Activated B cell treated with CpG ODN at 0.5 μM for 24 hours (primary cell): ENCODE results near the gene FARSA. TPM values are rescaled to one million over a fixed set of nuclear protein-coding genes. Genes with fewer than 3 reads are reported as not detected.

Source experiments
- ATAC-seq: fragments of 200-7000 bp; cut with Tn5 transposase; one replicate; pipeline ENCODE4 v1.10.0; 2021; ENCODE audit warnings: low read depth, mild to moderate bottlenecking, moderate library complexity
- CTCF ChIA-PET: fragments of 350-600 bp; sonication (Branson Sonifier 250); formaldehyde crosslinking; loops from one replicate; lab custom pipeline; 2021; ENCODE audit warnings: antibody characterized with exemption; lab: Charles Lee
- POLR2A ChIA-PET: fragments of 350-600 bp; sonication (Branson Sonifier 250); formaldehyde crosslinking; loops from one replicate; lab custom pipeline; 2021; ENCODE audit warnings: antibody characterized with exemption; lab: Charles Lee
- DNase-seq: peaks from one replicate; pipeline ENCODE4 v3.0.0; 2022
- H3K27ac Mint-ChIP-seq: one replicate; pipeline ENCODE4 v1.8.0; 2020; ENCODE audit warnings: mixed read lengths
- H3K27me3 Mint-ChIP-seq: one replicate; pipeline ENCODE4 v1.8.0; 2021; ENCODE audit warnings: mixed read lengths
- H3K36me3 Mint-ChIP-seq: one replicate; pipeline ENCODE4 v1.8.0; 2021; ENCODE audit warnings: low read depth, mixed read lengths
- H3K4me1 Mint-ChIP-seq: one replicate; pipeline ENCODE4 v1.8.0; 2021; ENCODE audit warnings: mixed read lengths
- H3K4me3 Mint-ChIP-seq: one replicate; pipeline ENCODE4 v1.8.0; 2020; ENCODE audit warnings: mild to moderate bottlenecking, mixed read lengths
- H3K9me3 Mint-ChIP-seq: one replicate; pipeline ENCODE4 v1.8.0; 2020; ENCODE audit warnings: mixed read lengths
- intact Hi-C: fragments of 100-400 bp; cut with micrococcal nuclease; formaldehyde crosslinking; loops from one replicate; pipeline ENCODE4 v1.15.1; 2024
- total RNA-seq: library from RNA; stranded (reverse); gene quantifications from 2 replicates; pipeline ENCODE4 v1.2.3, GENCODE V29; 2022
- TF ChIP-seq, protein P1 (sequence below): fragments of 200-600 bp; IDR thresholded peaks from one replicate; pipeline ENCODE4 v1.8.0; 2022; ENCODE audit warnings: antibody characterized with exemption, mild to moderate bottlenecking

FARSA gene
- total RNA-seq, 1 donor from 2014 or later = 76.1 TPM

DNA sequence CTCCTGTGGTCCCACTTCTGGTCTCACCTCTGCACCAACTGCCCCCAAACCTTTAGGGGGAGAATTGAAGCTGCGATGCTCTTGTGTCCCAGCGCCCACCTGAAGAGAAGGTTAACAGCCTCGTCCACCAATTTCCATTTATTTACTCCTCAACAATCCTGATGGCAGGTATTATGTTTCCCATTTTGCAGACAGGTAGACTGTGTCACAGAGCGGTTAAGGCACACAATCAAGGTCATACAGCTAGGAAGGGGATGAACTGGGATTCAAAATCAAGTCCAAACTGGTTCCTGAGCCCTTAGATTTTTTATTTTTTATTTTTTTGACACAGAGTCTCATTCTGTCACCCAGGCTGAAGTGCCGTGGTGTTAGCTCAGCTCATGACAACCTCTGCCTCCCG lies 58.4 kb downstream of the FARSA start:
- intact Hi-C loops = no loop called here
- CTCF ChIA-PET = no interaction called here
- H3K4me1 Mint-ChIP-seq = peaks cover 1% of the 10 kb centered on the region

DNA sequence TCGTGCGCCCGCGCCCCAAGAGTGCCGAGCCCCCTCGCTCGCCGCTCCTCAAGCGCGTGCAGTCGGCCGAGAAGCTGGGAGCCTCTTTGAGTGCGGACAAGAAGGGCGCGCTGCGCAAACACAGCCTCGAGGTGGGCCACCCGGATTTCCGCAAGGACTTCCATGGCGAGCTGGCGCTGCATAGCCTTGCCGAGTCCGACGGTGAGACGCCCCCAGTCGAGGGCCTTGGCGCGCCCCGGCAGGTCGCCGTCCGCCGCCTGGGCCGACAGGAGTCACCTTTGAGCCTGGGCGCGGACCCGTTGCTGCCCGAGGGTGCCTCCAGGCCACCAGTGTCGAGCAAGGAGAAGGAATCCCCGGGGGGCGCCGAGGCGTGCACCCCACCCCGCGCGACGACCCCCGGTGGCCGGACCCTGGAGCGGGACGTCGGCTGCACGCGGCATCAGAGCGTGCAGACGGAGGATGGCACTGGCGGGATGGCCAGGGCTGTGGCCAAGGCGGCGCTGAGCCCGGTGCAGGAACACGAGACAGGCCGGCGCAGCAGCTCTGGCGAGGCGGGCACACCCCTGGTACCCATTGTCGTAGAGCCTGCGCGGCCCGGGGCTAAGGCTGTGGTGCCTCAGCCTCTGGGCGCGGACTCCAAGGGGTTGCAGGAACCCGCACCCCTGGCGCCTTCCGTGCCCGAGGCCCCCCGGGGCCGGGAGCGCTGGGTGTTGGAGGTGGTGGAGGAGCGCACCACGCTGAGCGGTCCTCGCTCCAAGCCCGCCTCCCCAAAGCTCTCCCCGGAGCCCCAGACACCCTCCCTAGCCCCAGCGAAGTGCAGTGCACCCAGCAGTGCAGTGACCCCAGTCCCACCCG lies 59.4 kb downstream of the FARSA start:
- ATAC-seq (no peak), DNase-seq (no peak)
- H3K36me3 Mint-ChIP-seq = peaks cover 52% of the 10 kb centered on the region
- H3K27me3 Mint-ChIP-seq = no peaks in the 10 kb centered on the region
- intact Hi-C loops = no loop called here
- H3K27ac Mint-ChIP-seq = no peak overlapping the region
- no peaks in the 10 kb centered on the region for H3K4me1 Mint-ChIP-seq
- TF ChIP-seq, protein P1, sequence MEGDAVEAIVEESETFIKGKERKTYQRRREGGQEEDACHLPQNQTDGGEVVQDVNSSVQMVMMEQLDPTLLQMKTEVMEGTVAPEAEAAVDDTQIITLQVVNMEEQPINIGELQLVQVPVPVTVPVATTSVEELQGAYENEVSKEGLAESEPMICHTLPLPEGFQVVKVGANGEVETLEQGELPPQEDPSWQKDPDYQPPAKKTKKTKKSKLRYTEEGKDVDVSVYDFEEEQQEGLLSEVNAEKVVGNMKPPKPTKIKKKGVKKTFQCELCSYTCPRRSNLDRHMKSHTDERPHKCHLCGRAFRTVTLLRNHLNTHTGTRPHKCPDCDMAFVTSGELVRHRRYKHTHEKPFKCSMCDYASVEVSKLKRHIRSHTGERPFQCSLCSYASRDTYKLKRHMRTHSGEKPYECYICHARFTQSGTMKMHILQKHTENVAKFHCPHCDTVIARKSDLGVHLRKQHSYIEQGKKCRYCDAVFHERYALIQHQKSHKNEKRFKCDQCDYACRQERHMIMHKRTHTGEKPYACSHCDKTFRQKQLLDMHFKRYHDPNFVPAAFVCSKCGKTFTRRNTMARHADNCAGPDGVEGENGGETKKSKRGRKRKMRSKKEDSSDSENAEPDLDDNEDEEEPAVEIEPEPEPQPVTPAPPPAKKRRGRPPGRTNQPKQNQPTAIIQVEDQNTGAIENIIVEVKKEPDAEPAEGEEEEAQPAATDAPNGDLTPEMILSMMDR = no peak
- ChIA-PET CTCF (no interaction called here), POLR2A (interaction anchor here (0.9 to 1.4 kb wide), 3 partner anchors 9 to 68 kb away, joined by 3 to 8 read pairs (median 3); partner anchors contain the start of genes CALR and RNASEH2A)
- H3K4me3 Mint-ChIP-seq = no peak overlapping the region
- H3K9me3 Mint-ChIP-seq = no peaks in the 10 kb centered on the region

More for the DNA sequence above, 58.4 kb downstream of the FARSA start:
- Mint-ChIP-seq H3K27ac (no peak overlapping the region), H3K4me3 (no peak overlapping the region), H3K36me3 (peaks cover 52% of the 10 kb centered on the region), H3K9me3 (no peaks in the 10 kb centered on the region), H3K27me3 (no peaks in the 10 kb centered on the region)
- POLR2A ChIA-PET = no interaction called here
- ATAC-seq (no peak), DNase-seq (no peak)
- TF ChIP-seq, protein P1 = no peak

DNA sequence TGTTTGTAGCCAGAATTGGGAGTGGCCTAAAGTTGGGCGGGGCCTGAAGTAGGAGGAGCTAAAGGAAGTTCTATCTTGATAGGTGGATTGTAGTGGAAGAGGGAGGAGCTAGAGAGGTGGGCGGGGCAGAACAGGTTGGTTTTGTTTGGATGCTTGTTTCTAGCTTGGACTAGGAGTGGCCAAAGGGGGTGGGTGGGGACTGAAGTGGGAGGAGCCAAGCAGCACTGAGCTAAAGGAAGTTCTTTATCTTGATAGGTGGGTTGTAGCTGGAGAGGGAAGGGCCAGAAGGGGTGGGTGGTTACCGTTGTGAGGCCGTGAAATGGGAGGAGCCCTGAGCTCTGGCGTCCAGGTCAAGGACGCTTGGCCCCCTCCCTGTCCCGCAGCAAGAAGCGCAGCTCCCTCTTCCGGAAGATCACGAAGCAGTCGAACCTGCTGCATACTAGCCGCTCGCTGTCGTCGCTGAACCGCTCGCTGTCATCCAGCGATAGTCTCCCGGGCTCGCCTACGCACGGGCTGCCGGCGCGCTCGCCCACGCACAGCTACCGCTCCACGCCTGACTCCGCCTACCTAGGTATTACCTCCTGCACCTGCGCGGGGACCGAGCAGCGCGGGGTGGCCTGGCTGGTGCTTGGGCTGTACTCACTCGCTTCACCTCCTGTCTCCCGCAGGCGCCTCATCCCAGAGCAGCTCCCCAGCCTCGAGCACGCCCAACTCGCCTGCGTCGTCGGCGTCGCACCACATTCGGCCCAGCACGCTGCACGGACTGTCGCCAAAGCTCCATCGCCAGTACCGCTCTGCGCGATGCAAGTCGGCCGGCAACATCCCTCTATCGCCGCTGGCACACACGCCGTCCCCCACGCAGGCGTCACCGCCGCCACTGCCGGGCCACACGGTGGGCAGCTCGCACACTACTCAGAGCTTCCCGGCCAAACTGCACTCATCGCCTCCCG lies 60.3 kb downstream of the FARSA start:
- DNase-seq (no peak), ATAC-seq (peak; percentile 72)
- peak overlapping the region; percentile 52 for H3K4me3 Mint-ChIP-seq
- CTCF ChIA-PET = interaction anchor here (0.6 to 0.7 kb wide), 3 partner anchors 91 to 96 kb away, joined by 3 read pairs; no protein-coding TSS in a partner anchor
- peaks cover 1% of the 10 kb centered on the region for H3K4me1 Mint-ChIP-seq
- peak overlapping the region; percentile 12 for H3K27ac Mint-ChIP-seq
- no peaks in the 10 kb centered on the region for H3K27me3 Mint-ChIP-seq
- intact Hi-C loops = no loop called here
- TF ChIP-seq, protein P1 = no peak
- H3K9me3 Mint-ChIP-seq = no peaks in the 10 kb centered on the region
- peaks cover 47% of the 10 kb centered on the region for H3K36me3 Mint-ChIP-seq
- POLR2A ChIA-PET = interaction anchor here (0.5 to 1.4 kb wide), 8 partner anchors 8 to 802 kb away, joined by 3 to 8 read pairs (median 3); partner anchors contain the start of genes CALR, DNASE2 and RNASEH2A

Other genes starting within 250 kb of the FARSA start
- gene GNG14, start 245.7 kb downstream of the FARSA start, total RNA-seq = not detected in 2 replicates
- 4.7 and 5.2 TPM in 2 replicates for gene FBXW9, start 237.1 kb downstream of the FARSA start, total RNA-seq
- gene TNPO2, start 209.8 kb downstream of the FARSA start, total RNA-seq = 73.9 and 91.5 TPM in 2 replicates
- gene TRIR, start 199.0 kb downstream of the FARSA start, total RNA-seq = 164 and 183 TPM in 2 replicates
- gene GET3, start 196.2 kb downstream of the FARSA start, total RNA-seq = 59.6 and 63.5 TPM in 2 replicates
- gene BEST2, start 181.9 kb downstream of the FARSA start, total RNA-seq = not detected in 2 replicates
- 13.4 and 21.2 TPM in 2 replicates for gene HOOK2, start 158.2 kb downstream of the FARSA start, total RNA-seq
- gene JUNB, start 142.2 kb downstream of the FARSA start, total RNA-seq = 127 and 132 TPM in 2 replicates
- 53.1 and 55.6 TPM in 2 replicates for gene PRDX2, start 131.9 kb downstream of the FARSA start, total RNA-seq
- 2.3 and 5.9 TPM in 2 replicates for gene THSD8, start 131.6 kb downstream of the FARSA start, total RNA-seq
- gene RNASEH2A, start 127.1 kb downstream of the FARSA start, total RNA-seq = 13.4 and 22.1 TPM in 2 replicates
- not detected in 2 replicates for gene RTBDN, start 99.1 kb downstream of the FARSA start, total RNA-seq
- gene MAST1, start 95.2 kb downstream of the FARSA start, total RNA-seq = 0.20 and 0.66 TPM in 2 replicates
- 26.5 and 27.2 TPM in 2 replicates for gene DNASE2, start 52.3 kb downstream of the FARSA start, total RNA-seq
- gene KLF1, start 46.5 kb downstream of the FARSA start, total RNA-seq = 0.12 TPM in 1 of 2 replicates, not detected in the other
- 62.3 and 73.9 TPM in 2 replicates for gene GCDH, start 42.6 kb downstream of the FARSA start, total RNA-seq
- 0.49 TPM in 1 of 2 replicates, not detected in the other for gene SYCE2, start 14.4 kb downstream of the FARSA start, total RNA-seq
- gene CALR, start 4.9 kb upstream of the FARSA start, total RNA-seq = 721 and 802 TPM in 2 replicates
- gene RAD23A, start 12.2 kb upstream of the FARSA start, total RNA-seq = 106 and 112 TPM in 2 replicates
- 16.7 and 19.6 TPM in 2 replicates for gene GADD45GIP1, start 23.5 kb upstream of the FARSA start, total RNA-seq
- not detected in 2 replicates for gene DAND5, start 35.9 kb upstream of the FARSA start, total RNA-seq
- 2.6 and 2.7 TPM in 2 replicates for gene NFIX, start 61.8 kb upstream of the FARSA start, total RNA-seq
- gene LYL1, start 169.1 kb upstream of the FARSA start, total RNA-seq = 67.1 and 74.8 TPM in 2 replicates
- 111 and 113 TPM in 2 replicates for gene TRMT1, start 183.0 kb upstream of the FARSA start, total RNA-seq
- 62.1 and 68.8 TPM in 2 replicates for gene NACC1, start 184.6 kb upstream of the FARSA start, total RNA-seq
- gene STX10, start 216.7 kb upstream of the FARSA start, total RNA-seq = 41.7 and 43.6 TPM in 2 replicates
- 116 and 119 TPM in 2 replicates for gene IER2, start 216.7 kb upstream of the FARSA start, total RNA-seq